CD14-positive monocyte (primary cell): ENCODE data around the gene FAM180A. TPM values are rescaled to one million over a fixed set of nuclear protein-coding genes. Genes with fewer than 3 reads are reported as not detected.

Experiments used
- DNase-seq, 3 donors: peaks; one replicate each; pipeline ENCODE4 v3.0.0-alpha.2; 2011 to 2022
- H2AFZ ChIP-seq: 2 replicates; pipeline ENCODE4 v1.6.0; 2012; ENCODE audit warnings: mild to moderate bottlenecking, low read depth, low read length, inconsistent platforms; ENCODE audit not compliant: insufficient read depth, poor library complexity, severe bottlenecking
- H3K27ac ChIP-seq, 2 donors: 1 replicate in 1 of 2; 2 replicates in 1 of 2; pipeline ENCODE4 v1.5.1; 2012 to 2013; ENCODE audit warnings: low read length in 2 of 2, control low read depth in 1 of 2, inconsistent platforms in 1 of 2, low read depth in 1 of 2, mild to moderate bottlenecking in 1 of 2
- H3K27me3 ChIP-seq, 2 donors: one replicate each; pipeline versions ENCODE4 v1.6.0 to v1.6.1; 2011 to 2013; ENCODE audit warnings: low read length in 2 of 2; ENCODE audit not compliant: control insufficient read depth in 2 of 2, insufficient read depth in 2 of 2
- H3K36me3 ChIP-seq, 2 donors: replicated peaks in 1 of 2; 1 replicate in 1 of 2; 2 replicates in 1 of 2; pipeline versions ENCODE4 v1.5.1 to v1.6.1; 2012 to 2013; ENCODE audit warnings: low read length in 2 of 2, control low read depth in 1 of 2, inconsistent platforms in 1 of 2, mild to moderate bottlenecking in 1 of 2; ENCODE audit not compliant: insufficient read depth in 2 of 2, control insufficient read depth in 1 of 2
- H3K4me1 ChIP-seq, 2 donors: 1 replicate in 1 of 2; 2 replicates in 1 of 2; pipeline versions ENCODE4 v1.5.1 to v1.6.1; 2012 to 2013; ENCODE audit warnings: low read length in 2 of 2, control low read depth in 1 of 2, inconsistent platforms in 1 of 2, mild to moderate bottlenecking in 1 of 2, moderate library complexity in 1 of 2; ENCODE audit not compliant: insufficient read depth in 2 of 2, control insufficient read depth in 1 of 2
- H3K4me2 ChIP-seq: replicated peaks from 2 replicates; pipeline ENCODE3; 2012; ENCODE audit warnings: low read length, moderate library complexity, mild to moderate bottlenecking; ENCODE audit not compliant: poor library complexity, severe bottlenecking; ENCODE audit errors: extremely low read depth
- H3K4me3 ChIP-seq, 3 experiments: fragments of 200-600 bp in 1 of 3; sonication (generic) in 1 of 3; replicated peaks in 1 of 3; 1 replicate in 2 of 3; 2 replicates in 1 of 3; pipeline ENCODE4 v1.5.1; 2011 to 2013; ENCODE audit warnings: low read length in 3 of 3, mild to moderate bottlenecking in 3 of 3, control low read depth in 2 of 3, low read depth in 2 of 3, inconsistent platforms in 1 of 3, moderate library complexity in 1 of 3
- H3K79me2 ChIP-seq: 2 replicates; pipeline ENCODE4 v1.6.0; 2012; ENCODE audit warnings: mild to moderate bottlenecking, control low read depth, inconsistent platforms, low read length, moderate library complexity; ENCODE audit not compliant: insufficient read depth
- H3K9ac ChIP-seq: 2 replicates; pipeline ENCODE4 v1.6.0; 2017; ENCODE audit warnings: low read length, mild to moderate bottlenecking; ENCODE audit not compliant: insufficient read depth, poor library complexity, severe bottlenecking
- H3K9me3 ChIP-seq, 2 donors: replicated peaks in 1 of 2; 1 replicate in 1 of 2; 2 replicates in 1 of 2; pipeline versions ENCODE4 v1.5.1 to v1.6.1; 2012 to 2013; ENCODE audit warnings: low read length in 2 of 2, control low read depth in 1 of 2; ENCODE audit not compliant: control insufficient read depth in 1 of 2, insufficient read depth in 1 of 2
- H4K20me1 ChIP-seq: 2 replicates; pipeline ENCODE4 v1.6.0; 2012; ENCODE audit warnings: mild to moderate bottlenecking, low read length, control low read depth, moderate library complexity; ENCODE audit not compliant: insufficient read depth
- H3K27ac Mint-ChIP-seq, 7 donors: one replicate each; pipeline ENCODE4 v1.8.0; 2020; ENCODE audit warnings: mild to moderate bottlenecking in 7 of 7, mixed read lengths in 7 of 7, moderate library complexity in 6 of 7, inconsistent platforms in 2 of 7
- H3K27me3 Mint-ChIP-seq, 3 donors: one replicate each; pipeline ENCODE4 v1.8.0; 2021 to 2022; ENCODE audit warnings: low read depth in 3 of 3, mild to moderate bottlenecking in 3 of 3, mixed read lengths in 3 of 3, moderate library complexity in 3 of 3, inconsistent platforms in 1 of 3
- H3K36me3 Mint-ChIP-seq, 2 donors: one replicate each; pipeline ENCODE4 v1.8.0; 2020; ENCODE audit warnings: mixed read lengths in 2 of 2, inconsistent platforms in 1 of 2, mild to moderate bottlenecking in 1 of 2
- H3K4me1 Mint-ChIP-seq: one replicate; pipeline ENCODE4 v1.8.0; 2020; ENCODE audit warnings: mild to moderate bottlenecking, mixed read lengths
- H3K4me3 Mint-ChIP-seq, 2 donors: one replicate each; pipeline ENCODE4 v1.8.0; 2020; ENCODE audit warnings: mild to moderate bottlenecking in 2 of 2, mixed read lengths in 2 of 2, moderate library complexity in 1 of 2
- H3K9me3 Mint-ChIP-seq, 7 donors: one replicate each; pipeline ENCODE4 v1.8.0; 2020 to 2022; ENCODE audit warnings: mixed read lengths in 7 of 7, mild to moderate bottlenecking in 6 of 7, moderate library complexity in 6 of 7, inconsistent platforms in 2 of 7
- WGBS: methylation state at CpG from one replicate; pipeline ENCODE4 v1.1.5; 2013; ENCODE audit warnings: missing lambda C conversion rate; ENCODE audit not compliant: insufficient coverage; 5-methylcytosine and 5-hydroxymethylcytosine counted together
- intact Hi-C, 2 donors: fragments of 100-400 bp; cut with micrococcal nuclease; formaldehyde crosslinking; loops; one replicate each; pipeline versions ENCODE4 v1.15.0 to v1.15.1; 2023
- polyA plus RNA-seq, 3 donors: library from polyadenylated mRNA; depleted of rRNA in 1 of 3; unstranded in 2 of 3; stranded (reverse) in 1 of 3; fragments of 300-500 nt in 2 of 3; fragments of >200 nt in 1 of 3; fragmentation: Illumina TruSeq in 2 of 3; gene quantifications; 1 replicate in 2 of 3; 2 replicates in 1 of 3; pipeline ENCODE4 v1.2.3, GENCODE V29; 2012 to 2021
- TF ChIP-seq, protein P1 (sequence below): fragments of 200-600 bp; IDR thresholded peaks from one replicate; pipeline ENCODE4 v1.8.0; 2022; ENCODE audit warnings: antibody characterized with exemption, mild to moderate bottlenecking

Gene FAM180A
- polyA plus RNA-seq, 3 donors = not detected

DNA sequence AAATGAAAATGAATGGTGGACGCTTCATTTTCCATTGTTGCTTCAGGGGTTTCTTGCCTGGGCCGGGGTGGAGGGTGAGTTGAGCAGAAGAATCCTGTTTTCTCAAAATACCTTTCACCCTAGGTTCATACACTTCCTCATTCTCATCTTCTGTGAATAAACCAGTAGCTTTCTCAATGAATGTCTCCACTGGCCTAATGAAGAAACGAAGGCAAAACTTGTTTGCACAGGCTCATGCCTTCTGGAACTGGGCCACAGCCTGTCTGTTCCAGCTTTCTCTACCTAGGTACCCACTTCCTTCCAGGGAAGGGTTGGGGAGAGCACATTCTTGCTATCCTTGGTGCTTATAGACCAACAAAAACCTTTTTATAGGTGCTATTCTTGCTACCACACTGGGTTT lies 65.0 kb downstream of the FAM180A start:
- H4K20me1 ChIP-seq = no peaks in the 10 kb centered on the region
- H3K27me3 Mint-ChIP-seq = no peaks in the 10 kb centered on the region
- DNase-seq = no peak
- no peaks in the 10 kb centered on the region for H3K9me3 ChIP-seq
- WGBS = 89% methylated on average over 1 of the region's 3 CpGs
- TF ChIP-seq, protein P1, sequence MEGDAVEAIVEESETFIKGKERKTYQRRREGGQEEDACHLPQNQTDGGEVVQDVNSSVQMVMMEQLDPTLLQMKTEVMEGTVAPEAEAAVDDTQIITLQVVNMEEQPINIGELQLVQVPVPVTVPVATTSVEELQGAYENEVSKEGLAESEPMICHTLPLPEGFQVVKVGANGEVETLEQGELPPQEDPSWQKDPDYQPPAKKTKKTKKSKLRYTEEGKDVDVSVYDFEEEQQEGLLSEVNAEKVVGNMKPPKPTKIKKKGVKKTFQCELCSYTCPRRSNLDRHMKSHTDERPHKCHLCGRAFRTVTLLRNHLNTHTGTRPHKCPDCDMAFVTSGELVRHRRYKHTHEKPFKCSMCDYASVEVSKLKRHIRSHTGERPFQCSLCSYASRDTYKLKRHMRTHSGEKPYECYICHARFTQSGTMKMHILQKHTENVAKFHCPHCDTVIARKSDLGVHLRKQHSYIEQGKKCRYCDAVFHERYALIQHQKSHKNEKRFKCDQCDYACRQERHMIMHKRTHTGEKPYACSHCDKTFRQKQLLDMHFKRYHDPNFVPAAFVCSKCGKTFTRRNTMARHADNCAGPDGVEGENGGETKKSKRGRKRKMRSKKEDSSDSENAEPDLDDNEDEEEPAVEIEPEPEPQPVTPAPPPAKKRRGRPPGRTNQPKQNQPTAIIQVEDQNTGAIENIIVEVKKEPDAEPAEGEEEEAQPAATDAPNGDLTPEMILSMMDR = no peak
- no peaks in the 10 kb centered on the region for H3K4me1 ChIP-seq
- H3K79me2 ChIP-seq = no peaks in the 10 kb centered on the region
- no peak overlapping the region for H3K27ac ChIP-seq
- H3K27ac Mint-ChIP-seq = no peak overlapping the region
- no peak overlapping the region for H3K4me3 Mint-ChIP-seq
- H3K36me3 Mint-ChIP-seq = peaks cover 19 to 28% of the 10 kb centered on the region in 2 donors
- intact Hi-C loops = no loop called here
- H2AFZ ChIP-seq = no peak overlapping the region
- H3K4me3 ChIP-seq = no peak overlapping the region
- H3K9me3 Mint-ChIP-seq = peaks cover 0 to 3% (median 0%) of the 10 kb centered on the region in 7 donors
- no peaks in the 10 kb centered on the region for H3K27me3 ChIP-seq
- no peak overlapping the region for H3K4me2 ChIP-seq
- no peak overlapping the region for H3K9ac ChIP-seq
- no peaks in the 10 kb centered on the region for H3K4me1 Mint-ChIP-seq
- peaks cover 5 to 25% of the 10 kb centered on the region in 2 donors for H3K36me3 ChIP-seq

DNA sequence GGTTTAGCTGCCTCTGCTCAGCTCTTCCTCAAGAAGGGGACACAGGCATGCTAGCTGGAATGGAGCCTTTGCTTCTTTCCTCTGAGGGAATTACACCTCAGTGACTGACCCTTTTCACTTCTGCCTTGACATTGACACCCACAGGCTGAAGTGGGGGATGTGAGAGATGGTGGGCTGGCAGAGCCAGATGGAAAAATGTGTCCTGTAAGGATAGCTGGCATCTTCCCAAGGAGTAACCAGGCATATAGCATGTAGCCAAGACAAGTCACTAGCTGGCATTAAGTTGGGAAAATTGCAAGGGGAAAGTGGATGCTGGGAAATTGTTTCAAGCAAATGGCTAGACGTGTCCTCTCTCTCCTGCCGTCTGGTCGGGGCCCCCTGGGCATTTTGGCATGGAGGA lies 66.4 kb downstream of the FAM180A start:
- no peaks in the 10 kb centered on the region for H3K27me3 ChIP-seq
- no peak overlapping the region for H3K9ac ChIP-seq
- H4K20me1 ChIP-seq = no peaks in the 10 kb centered on the region
- H3K4me2 ChIP-seq = no peak overlapping the region
- H3K36me3 ChIP-seq = peaks cover 10 to 37% of the 10 kb centered on the region in 2 donors
- intact Hi-C loops = no loop called here
- no peaks in the 10 kb centered on the region for H3K9me3 ChIP-seq
- peaks cover 30 to 34% of the 10 kb centered on the region in 2 donors for H3K36me3 Mint-ChIP-seq
- H3K4me1 Mint-ChIP-seq = no peaks in the 10 kb centered on the region
- no peak overlapping the region for H3K4me3 Mint-ChIP-seq
- H3K9me3 Mint-ChIP-seq = peaks cover 0 to 3% (median 0%) of the 10 kb centered on the region in 7 donors
- H3K27me3 Mint-ChIP-seq = no peaks in the 10 kb centered on the region
- H3K4me3 ChIP-seq = no peak overlapping the region
- no peaks in the 10 kb centered on the region for H3K79me2 ChIP-seq
- DNase-seq = no peak
- H3K4me1 ChIP-seq = no peaks in the 10 kb centered on the region
- WGBS = 96% methylated on average over 2 of the region's 3 CpGs
- H2AFZ ChIP-seq = no peak overlapping the region
- TF ChIP-seq, protein P1 = no peak
- no peak overlapping the region for H3K27ac ChIP-seq
- no peak overlapping the region for H3K27ac Mint-ChIP-seq
